Endodermal cell (in vitro differentiated cells): ENCODE measurements around the gene WNK2. TPM values are rescaled to one million over a fixed set of nuclear protein-coding genes. Genes with fewer than 3 reads are reported as not detected.

ENCODE experiments used
- DNase-seq: peaks from one replicate; pipeline ENCODE4 v3.0.0-alpha.2; 2017
- H3K27ac ChIP-seq: 2 replicates; pipeline ENCODE4 v1.5.1; 2013; ENCODE audit warnings: mild to moderate bottlenecking, low read depth, low read length, moderate library complexity
- H3K27me3 ChIP-seq: 2 replicates; pipeline ENCODE4 v1.6.1; 2013; ENCODE audit warnings: mild to moderate bottlenecking, low read length, moderate library complexity; ENCODE audit not compliant: insufficient read depth, control insufficient read depth, poor library complexity, severe bottlenecking
- H3K36me3 ChIP-seq: 2 replicates; pipeline ENCODE4 v1.7.0; 2013; ENCODE audit warnings: mild to moderate bottlenecking, low read length, moderate library complexity; ENCODE audit not compliant: control insufficient read depth, insufficient read depth
- H3K4me1 ChIP-seq: one replicate; pipeline ENCODE4 v1.7.0; 2013; ENCODE audit warnings: low read length; ENCODE audit not compliant: control insufficient read depth, insufficient read depth
- H3K4me3 ChIP-seq: 2 replicates; pipeline ENCODE4 v1.5.1; 2013; ENCODE audit warnings: mild to moderate bottlenecking, low read length, moderate library complexity
- H3K9ac ChIP-seq: 2 replicates; pipeline ENCODE4 v1.6.1; 2013; ENCODE audit warnings: mild to moderate bottlenecking, low read length, moderate library complexity; ENCODE audit not compliant: poor library complexity, severe bottlenecking; ENCODE audit errors: extremely low read depth
- H3K9me3 ChIP-seq: 2 replicates; pipeline ENCODE4 v1.6.1; 2013; ENCODE audit warnings: mild to moderate bottlenecking, low read length, moderate library complexity; ENCODE audit not compliant: control insufficient read depth
- H3K27ac Mint-ChIP-seq: 2 replicates; pipeline ENCODE4 v1.8.0; 2020; ENCODE audit warnings: mixed read lengths
- H3K27me3 Mint-ChIP-seq: 2 replicates; pipeline ENCODE4 v1.8.0; 2021; ENCODE audit warnings: mild to moderate bottlenecking, mixed read lengths; ENCODE audit not compliant: insufficient read depth
- H3K36me3 Mint-ChIP-seq: 2 replicates; pipeline ENCODE4 v1.8.0; 2020; ENCODE audit warnings: low read depth, mixed read lengths
- H3K4me1 Mint-ChIP-seq: 2 replicates; pipeline ENCODE4 v1.8.0; 2020; ENCODE audit warnings: mixed read lengths
- H3K4me3 Mint-ChIP-seq: 2 replicates; pipeline ENCODE4 v1.8.0; 2020; ENCODE audit warnings: mild to moderate bottlenecking, moderate library complexity, mixed read lengths
- H3K9me3 Mint-ChIP-seq: 2 replicates; pipeline ENCODE4 v1.8.0; 2020; ENCODE audit warnings: mild to moderate bottlenecking, mixed read lengths
- CTCF ChIP-seq: fragments of 200-600 bp; sonication (generic); conservative IDR thresholded peaks from 2 replicates; pipeline ENCODE4 v1.5.0; 2021; ENCODE audit warnings: antibody characterized with exemption, mild to moderate bottlenecking
- WGBS, 2 experiments: methylation state at CpG; one replicate each; pipeline versions ENCODE4 v1.1.5 to v1.1.7; 2013; ENCODE audit warnings: missing lambda C conversion rate in 2 of 2, mixed read lengths in 1 of 2; ENCODE audit not compliant: insufficient coverage in 1 of 2, insufficient read length in 1 of 2; 5-methylcytosine and 5-hydroxymethylcytosine counted together
- total RNA-seq, 2 donors: library from RNA; stranded (reverse); fragmentation: NEBNext Ultra II Directional in 1 of 2; extraction: Animal tissue kit (Norgen Biotek cat#: 25700) in 1 of 2; gene quantifications; 2 replicates in 1 of 2; 3 replicates in 1 of 2; pipeline ENCODE4 v1.2.1, GENCODE V29; 2021

The WNK2 gene
- total RNA-seq, 2 donors from 2014 or later, result 46.1 to 48.8 TPM

DNA sequence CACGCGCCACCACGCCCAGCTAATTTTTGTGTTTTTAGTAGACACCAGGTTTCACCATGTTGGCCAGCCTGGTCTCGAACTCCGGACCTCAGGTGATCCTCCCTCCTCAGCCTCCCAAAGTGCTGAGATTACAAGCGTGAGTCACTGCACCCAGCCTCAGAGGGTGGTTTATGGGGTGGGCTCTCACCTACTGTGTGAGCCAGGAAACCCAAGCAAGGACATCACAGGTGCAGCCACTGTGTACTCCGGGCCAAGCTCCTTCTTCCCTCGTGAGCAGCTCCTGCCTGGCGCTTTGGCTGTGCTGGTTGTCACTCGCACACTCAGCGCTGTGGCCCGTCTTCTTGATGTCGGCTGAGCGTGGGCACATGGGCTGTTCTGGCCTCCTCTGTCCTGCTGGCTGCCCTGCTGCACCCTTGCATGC, 70.1 kb downstream of the WNK2 start:
- no peak overlapping the region for H3K4me3 ChIP-seq
- no peak overlapping the region for H3K9ac ChIP-seq
- no peaks in the 10 kb centered on the region for H3K27me3 Mint-ChIP-seq
- H3K36me3 Mint-ChIP-seq, result peaks cover 3% of the 10 kb centered on the region
- DNase-seq, result no peak
- H3K36me3 ChIP-seq, result peaks cover 5% of the 10 kb centered on the region
- no peak overlapping the region for H3K27ac ChIP-seq
- no peaks in the 10 kb centered on the region for H3K27me3 ChIP-seq
- peak overlapping the region; percentile 61 for H3K27ac Mint-ChIP-seq
- H3K9me3 Mint-ChIP-seq, result no peaks in the 10 kb centered on the region
- no peak for TF ChIP-seq CTCF
- no peaks in the 10 kb centered on the region for H3K4me1 Mint-ChIP-seq
- H3K4me1 ChIP-seq, result no peaks in the 10 kb centered on the region
- no peaks in the 10 kb centered on the region for H3K9me3 ChIP-seq
- no peak overlapping the region for H3K4me3 Mint-ChIP-seq
- WGBS, 2 experiments, result 93 to 99% methylated on average over 13 to 14 of the region's 14 CpGs

GRCh38 chr9:93254806-93255493, 71.0 kb downstream of the WNK2 start:
- H3K27ac Mint-ChIP-seq, result peak overlapping the region; percentile 8
- DNase-seq, result peak; percentile 44

GRCh38 chr9:93255494-93255867, 71.5 kb downstream of the WNK2 start:
- no peaks in the 10 kb centered on the region for H3K4me1 ChIP-seq
- H3K27ac Mint-ChIP-seq, result peak overlapping the region; percentile 8

More at GRCh38 chr9:93254806-93255493, 71.0 kb downstream of the WNK2 start:
- Mint-ChIP-seq H3K4me3 (no peak overlapping the region), H3K4me1 (no peaks in the 10 kb centered on the region), H3K36me3 (peaks cover 3% of the 10 kb centered on the region), H3K27me3 (no peaks in the 10 kb centered on the region), H3K9me3 (no peaks in the 10 kb centered on the region)
- peaks cover 5% of the 10 kb centered on the region for H3K36me3 ChIP-seq
- H3K9me3 ChIP-seq, result no peaks in the 10 kb centered on the region
- TF ChIP-seq CTCF, result no peak
- no peak overlapping the region for H3K27ac ChIP-seq
- no peak overlapping the region for H3K4me3 ChIP-seq
- no peak overlapping the region for H3K9ac ChIP-seq
- H3K27me3 ChIP-seq, result no peaks in the 10 kb centered on the region
- 67 to 91% methylated on average over 1 to 7 of the region's 7 CpGs for WGBS, 2 experiments
- no peaks in the 10 kb centered on the region for H3K4me1 ChIP-seq

More at GRCh38 chr9:93255494-93255867, 71.5 kb downstream of the WNK2 start:
- no peak for DNase-seq
- Histone ChIP-seq H3K36me3 (no peaks in the 10 kb centered on the region), H3K4me3 (no peak overlapping the region), H3K9me3 (no peaks in the 10 kb centered on the region), H3K27me3 (no peaks in the 10 kb centered on the region), H3K9ac (no peak overlapping the region), H3K27ac (no peak overlapping the region)
- H3K36me3 Mint-ChIP-seq, result no peaks in the 10 kb centered on the region
- H3K9me3 Mint-ChIP-seq, result no peaks in the 10 kb centered on the region
- TF ChIP-seq CTCF, result no peak
- WGBS, 2 experiments, result 93 to 100% methylated on average over 7 of the region's 7 CpGs
- no peaks in the 10 kb centered on the region for H3K27me3 Mint-ChIP-seq
- no peaks in the 10 kb centered on the region for H3K4me1 Mint-ChIP-seq
- no peak overlapping the region for H3K4me3 Mint-ChIP-seq
